DOHH2 (cell line): Measurements from ENCODE around the gene TSPAN14.

Experiments
- CTCF ChIP-seq: fragments of 200-600 bp; sonication (generic); IDR thresholded peaks from one replicate; pipeline ENCODE4 v1.5.1; 2014; ENCODE audit warnings: antibody characterized with exemption, mild to moderate bottlenecking, low read depth, low read length; ENCODE audit not compliant: poor library complexity, severe bottlenecking
- EZH2phosphoT487 ChIP-seq: fragments of 200-600 bp; sonication (generic); IDR thresholded peaks from 2 replicates; pipeline ENCODE4 v1.6.1; 2017; ENCODE audit warnings: borderline replicate concordance, mild to moderate bottlenecking, antibody characterized with exemption, low read length, moderate library complexity, mixed read lengths

GRCh38 chr10:80581469-80581835, 127.3 kb downstream of the TSPAN14 start:
- TF ChIP-seq CTCF (no peak), EZH2phosphoT487 (no peak)
